Skin of body (tissue), 2 donors: ENCODE measurements around the gene RABL2B. TPM values are rescaled to one million over a fixed set of nuclear protein-coding genes. Genes with fewer than 3 reads are reported as not detected.
"Not testable (repeated sequence)": the region's sequence is repeated elsewhere in the genome, so short reads cannot be mapped to it uniquely, and the experiment has no call there.

Experiments used
- DNase-seq: peaks from one replicate; lab custom pipeline; 2025; lab: John Stamatoyannopoulos, UW
- total RNA-seq: library from RNA; depleted of rRNA; stranded (reverse); fragments of >200 nt; gene quantifications from one replicate; pipeline ENCODE4 v1.2.3, GENCODE V29; 2014

The RABL2B gene
- 8.7 TPM for total RNA-seq

DNA sequence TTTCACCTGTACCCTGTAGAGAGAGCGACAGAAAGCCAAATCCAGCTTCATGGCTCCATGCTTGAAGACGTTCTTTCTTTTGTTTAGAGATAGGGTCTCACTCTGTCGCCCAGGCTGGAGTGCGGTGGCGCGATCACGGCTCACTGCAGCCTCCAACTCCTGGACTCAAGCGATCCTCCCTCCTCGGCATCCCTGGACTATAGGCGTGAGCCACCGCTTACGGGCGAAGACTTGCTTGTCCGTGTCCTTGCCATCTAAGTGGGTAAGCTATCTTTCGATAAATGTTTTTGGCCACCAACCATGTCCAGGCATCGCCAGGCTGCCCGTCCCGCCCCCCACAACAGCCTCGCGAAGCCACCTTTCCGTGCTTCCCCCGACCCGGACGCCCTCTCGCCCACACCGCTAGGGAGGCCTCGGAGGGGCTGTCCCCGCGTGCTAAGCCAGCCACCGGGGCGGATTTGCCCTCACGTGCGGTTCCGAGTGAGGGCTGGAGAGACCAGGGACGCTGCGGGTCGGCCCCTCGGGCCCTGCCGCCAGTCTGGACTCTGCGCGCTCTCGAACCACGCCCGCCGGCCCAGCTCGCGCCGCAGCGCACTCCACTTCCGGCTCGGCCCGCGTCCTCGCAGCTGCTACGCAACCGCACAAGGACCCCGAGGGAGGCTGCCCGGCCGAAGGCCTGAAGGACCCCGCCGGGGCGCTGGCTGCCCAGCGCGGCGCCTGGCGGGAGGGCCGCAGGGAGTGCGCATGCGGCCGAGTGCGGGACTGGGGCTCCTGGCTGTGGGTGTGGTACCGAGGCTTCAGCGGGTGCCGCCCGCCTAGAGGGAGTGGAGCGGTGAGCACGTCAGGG lies at the start of gene RABL2B:
Gene RABL2B, minus strand, starts transcription at position 604 of the 847 bp plus-strand sequence. CDS start 1,342 bp downstream, outside the sequence.
- DNase-seq, result peak; percentile 74

- not testable (repeated sequence) for DNase-seq
Observed at GRCh38 chr22:50786936-50787335, 3.5 kb upstream of the RABL2B start.

GRCh38 chr22:50785289-50785688 lies 1.9 kb upstream of the RABL2B start:
- DNase-seq, result not testable (repeated sequence)

DNA sequence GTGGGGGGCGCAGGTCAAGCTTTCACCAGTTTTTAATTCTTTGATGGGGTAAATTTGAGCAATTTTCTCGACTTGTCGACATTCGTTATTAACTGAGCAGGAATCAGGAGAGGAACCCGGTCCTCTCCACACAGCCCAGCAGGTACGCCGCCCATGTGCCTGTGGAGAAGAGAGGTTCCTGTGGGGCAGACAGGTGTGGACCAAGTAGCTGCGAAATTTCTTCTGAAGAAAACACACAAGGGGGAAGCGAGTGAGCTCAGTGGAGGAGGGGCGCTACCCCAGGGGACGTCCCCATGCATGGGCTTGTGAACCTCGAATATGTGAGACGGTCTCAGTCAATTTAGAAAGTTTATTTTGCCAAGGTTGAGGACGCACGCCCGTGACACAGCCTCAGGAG lies 442 bp upstream of the RABL2B start:
- DNase-seq, result not testable (repeated sequence)

DNA sequence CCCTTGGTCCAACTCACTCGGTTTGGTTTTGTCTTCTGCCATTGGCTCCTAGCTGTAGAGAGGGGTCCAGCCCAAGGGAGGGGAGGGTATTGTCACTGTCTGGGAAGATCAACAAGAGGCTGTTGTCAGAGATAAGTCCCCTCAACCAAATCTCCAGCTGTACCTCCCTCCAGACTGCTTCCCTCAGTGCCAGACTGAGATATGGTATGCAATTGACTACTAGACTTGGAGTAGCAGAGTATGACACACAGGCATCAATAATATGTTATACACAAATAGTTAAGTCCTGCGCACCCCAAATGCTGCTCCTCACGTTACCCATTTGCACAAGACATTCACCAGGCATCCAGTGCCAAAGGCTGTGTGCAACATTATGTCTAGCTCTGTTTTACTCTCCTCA lies 1.2 kb downstream of the RABL2B start:
- DNase-seq, result not testable (repeated sequence)

GRCh38 chr22:50780244-50780643 lies 3.2 kb downstream of the RABL2B start:
- DNase-seq, result not testable (repeated sequence)

DNA sequence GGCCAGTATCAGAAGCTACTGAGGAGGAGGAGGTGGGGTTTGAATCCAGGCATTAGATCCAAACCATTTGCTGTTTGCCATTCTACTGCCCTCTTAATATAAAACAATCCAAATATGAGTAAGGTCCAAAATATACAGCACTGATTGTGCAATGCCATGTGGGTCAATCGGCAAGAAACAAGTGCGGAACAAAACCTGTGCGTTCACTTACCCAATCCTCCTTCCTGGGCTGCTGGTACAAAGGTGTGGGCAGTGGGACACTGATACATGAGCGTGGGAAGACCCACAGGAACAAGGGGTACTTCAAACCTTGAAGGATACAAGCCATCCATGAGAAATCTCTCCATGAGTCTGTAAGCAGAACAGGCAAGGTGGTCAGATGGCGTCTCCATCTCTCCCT lies 5.8 kb downstream of the RABL2B start:
- DNase-seq, result not testable (repeated sequence)

- DNase-seq, result not testable (repeated sequence)
Observed at GRCh38 chr22:50775132-50775531, 8.3 kb downstream of the RABL2B start.

DNA sequence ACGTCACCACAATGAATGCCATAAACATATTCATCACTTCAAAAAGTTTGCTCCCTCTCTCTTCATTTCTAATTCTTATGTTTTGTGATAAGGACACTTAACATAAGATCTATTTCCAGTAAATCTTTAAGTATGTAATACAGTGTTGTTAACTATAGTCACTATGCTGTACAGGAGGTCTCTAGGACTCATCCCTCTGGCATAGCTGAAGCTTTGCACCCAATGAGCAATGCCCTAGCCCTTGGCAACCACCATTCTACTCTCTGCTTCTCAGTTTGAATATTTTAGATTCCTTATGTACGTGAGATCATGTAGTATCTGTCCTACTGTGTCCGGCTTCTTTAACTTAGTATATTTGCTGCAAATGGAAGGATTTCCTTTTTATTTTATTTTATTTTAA lies 19.1 kb downstream of the RABL2B start:
- DNase-seq, result not testable (repeated sequence)

- DNase-seq, result not testable (repeated sequence)
Observed at GRCh38 chr22:50761829-50762228, 21.6 kb downstream of the RABL2B start.

- DNase-seq, result not testable (repeated sequence)
Observed at GRCh38 chr22:50759597-50760341, 23.7 kb downstream of the RABL2B start.

DNA sequence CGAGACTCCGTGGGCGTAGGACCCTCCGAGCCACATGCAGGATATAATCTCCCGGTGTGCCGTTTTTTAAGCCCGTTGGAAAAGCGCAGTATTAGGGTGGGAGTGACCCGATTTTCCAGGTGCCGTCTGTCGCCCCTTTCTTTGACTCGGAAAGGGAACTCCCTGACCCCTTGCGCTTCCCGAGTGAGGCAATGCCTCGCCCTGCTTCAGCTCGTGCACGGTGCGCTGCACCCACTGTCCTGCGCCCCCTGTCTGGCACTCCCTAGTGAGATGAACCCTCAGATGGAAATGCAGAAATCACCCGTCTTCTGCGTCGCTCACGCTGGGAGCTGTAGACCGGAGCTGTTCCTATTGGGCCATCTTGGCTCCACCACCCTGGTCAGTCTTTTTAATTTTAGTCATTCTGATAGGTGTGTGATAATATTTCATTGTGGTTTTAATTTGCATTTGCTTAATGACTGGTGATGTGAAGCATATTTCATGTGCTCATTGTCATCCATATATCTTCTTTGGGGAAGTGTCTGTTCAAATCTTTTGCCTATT lies 26.4 kb downstream of the RABL2B start:
- not testable (repeated sequence) for DNase-seq

- not testable (repeated sequence) for DNase-seq
Observed at GRCh38 chr22:50756406-50756805, 27.0 kb downstream of the RABL2B start.

DNA sequence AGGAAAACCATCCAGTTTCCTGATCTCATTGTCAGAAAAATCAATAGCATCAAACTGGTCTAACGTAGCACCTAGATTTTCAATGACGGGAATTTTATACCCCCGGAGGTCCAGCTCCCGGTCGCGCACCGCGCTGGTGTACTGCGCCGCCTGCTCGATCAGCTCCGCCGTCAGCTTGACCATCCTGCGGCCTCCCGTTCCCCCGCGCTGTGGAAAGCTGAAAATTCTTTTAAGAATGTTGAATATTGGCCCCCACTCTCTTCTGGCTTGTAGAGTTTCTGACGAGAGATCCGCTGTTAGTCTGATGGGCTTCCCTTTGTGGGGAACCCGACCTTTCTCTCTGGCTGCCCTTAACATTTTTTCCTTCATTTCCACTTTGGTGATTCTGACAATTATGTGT lies 28.2 kb downstream of the RABL2B start:
- DNase-seq, result not testable (repeated sequence)

DNA sequence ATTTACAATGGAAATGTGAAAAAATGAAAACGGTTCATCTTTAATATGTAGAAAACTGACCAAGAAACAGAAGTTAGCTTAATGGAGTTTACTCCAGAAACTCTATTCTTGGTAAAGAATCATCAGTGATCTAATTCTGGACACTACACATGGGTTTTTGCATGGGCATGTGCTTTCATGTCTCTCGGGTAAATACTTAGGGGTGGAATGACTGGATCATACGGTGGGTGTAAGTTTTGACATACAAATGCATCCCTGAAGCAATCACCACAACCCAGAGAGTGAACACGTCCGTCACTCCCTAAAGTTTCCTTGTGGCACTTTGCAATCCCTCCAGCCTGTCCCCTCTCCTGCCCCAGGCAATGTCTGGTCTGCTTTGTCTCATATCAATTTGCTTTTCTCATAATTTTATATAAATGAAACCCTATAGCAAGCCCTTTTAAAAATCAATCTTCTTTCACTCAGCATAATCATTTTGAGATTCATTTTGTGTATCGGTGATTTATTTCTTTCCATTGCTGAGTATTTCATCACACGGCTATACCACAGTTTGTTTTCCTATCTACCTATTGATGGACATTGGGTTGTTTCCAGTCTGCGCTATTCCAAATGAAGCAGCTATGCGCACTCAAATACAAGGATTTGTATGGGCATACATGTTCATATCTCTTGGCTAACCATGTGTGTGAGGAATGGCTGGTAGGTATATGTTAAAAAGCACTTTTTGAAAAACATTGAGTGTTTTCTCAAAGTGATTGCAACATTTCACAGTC lies 33.9 kb downstream of the RABL2B start:
- DNase-seq, result not testable (repeated sequence)

GRCh38 chr22:50748630-50749029 lies 34.8 kb downstream of the RABL2B start:
- DNase-seq, result not testable (repeated sequence)

DNA sequence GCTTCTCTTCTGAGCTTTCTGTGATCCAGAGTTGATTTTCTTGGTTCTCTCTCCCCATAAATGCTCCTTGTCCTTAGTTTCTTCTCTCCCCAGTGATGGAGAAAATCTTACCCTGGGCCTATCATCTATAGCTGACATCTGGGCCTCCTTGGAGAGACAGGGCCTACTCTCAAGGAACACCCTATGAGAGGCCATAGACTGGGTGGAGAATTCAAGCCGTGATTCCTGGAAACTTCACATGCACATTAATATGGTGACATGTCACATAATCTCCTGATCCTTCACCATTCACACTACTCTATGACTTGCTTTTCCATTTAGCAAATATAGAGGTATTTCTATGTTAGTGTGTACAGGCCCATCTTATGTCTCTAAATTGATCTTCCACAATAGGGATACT lies 35.9 kb downstream of the RABL2B start:
- not testable (repeated sequence) for DNase-seq

GRCh38 chr22:50744424-50744823 lies 39.0 kb downstream of the RABL2B start:
- DNase-seq, result not testable (repeated sequence)

DNA sequence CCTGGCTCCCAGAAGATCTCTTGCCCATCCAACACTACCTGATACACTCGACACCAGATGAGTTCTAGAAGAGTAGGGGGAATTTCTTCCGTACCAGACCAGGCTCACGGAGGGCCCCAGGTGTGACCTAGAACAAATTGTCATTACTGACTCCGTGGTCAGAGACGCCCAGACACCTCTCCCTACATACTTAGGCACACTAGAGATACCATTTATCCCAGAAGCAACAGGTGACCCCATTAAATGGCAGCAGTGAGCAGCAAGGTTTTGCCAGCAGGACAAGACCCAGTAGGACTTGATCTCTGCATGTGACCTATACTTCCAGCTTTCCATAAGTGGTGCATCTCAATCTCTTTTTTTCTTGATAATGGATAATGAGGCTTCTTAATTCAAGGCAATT lies 42.7 kb downstream of the RABL2B start:
- DNase-seq, result not testable (repeated sequence)

GRCh38 chr22:50739894-50740293 lies 43.5 kb downstream of the RABL2B start:
- DNase-seq, result no peak

DNA sequence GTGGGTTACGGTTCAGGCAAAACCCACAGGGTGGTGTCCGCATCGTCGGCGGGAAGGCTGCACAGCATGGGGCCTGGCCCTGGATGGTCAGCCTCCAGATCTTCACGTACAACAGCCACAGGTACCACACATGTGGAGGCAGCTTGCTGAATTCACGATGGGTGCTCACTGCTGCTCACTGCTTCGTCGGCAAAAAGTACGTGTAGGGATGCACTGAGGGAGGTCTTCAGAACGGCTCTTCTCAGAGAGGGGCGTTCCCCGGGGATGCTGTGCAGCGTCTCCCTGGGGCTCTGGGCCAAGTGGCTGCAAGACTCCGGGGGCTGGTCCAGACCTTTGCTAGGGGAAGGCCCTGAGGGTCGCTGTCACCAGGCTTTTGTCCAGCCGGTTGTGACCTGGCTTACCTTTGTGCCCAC lies 44.2 kb downstream of the RABL2B start:
- no peak for DNase-seq
